ENCODE measurements around the gene PTPRT.

DNA sequence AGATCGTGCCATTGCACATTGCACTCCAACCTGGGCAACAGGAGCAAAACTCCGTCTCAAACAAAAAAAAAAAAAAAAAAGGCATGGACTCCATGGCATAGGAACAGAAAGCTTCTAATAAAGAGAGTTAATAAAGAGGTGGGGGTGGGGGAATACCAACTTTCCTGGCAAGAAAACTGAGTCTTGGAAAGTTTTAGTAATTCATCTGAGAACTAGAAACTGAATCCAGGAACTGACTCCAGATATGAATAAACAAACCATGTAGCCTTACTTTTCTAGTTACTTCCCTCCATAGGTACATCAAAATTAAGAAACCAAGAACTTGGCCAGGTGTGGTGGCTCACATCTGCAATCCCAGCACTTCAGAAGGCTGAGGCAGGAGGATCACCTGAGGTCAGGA is 38.5 kb downstream of the PTPRT start:
- TF ChIP-seq, protein P1, sequence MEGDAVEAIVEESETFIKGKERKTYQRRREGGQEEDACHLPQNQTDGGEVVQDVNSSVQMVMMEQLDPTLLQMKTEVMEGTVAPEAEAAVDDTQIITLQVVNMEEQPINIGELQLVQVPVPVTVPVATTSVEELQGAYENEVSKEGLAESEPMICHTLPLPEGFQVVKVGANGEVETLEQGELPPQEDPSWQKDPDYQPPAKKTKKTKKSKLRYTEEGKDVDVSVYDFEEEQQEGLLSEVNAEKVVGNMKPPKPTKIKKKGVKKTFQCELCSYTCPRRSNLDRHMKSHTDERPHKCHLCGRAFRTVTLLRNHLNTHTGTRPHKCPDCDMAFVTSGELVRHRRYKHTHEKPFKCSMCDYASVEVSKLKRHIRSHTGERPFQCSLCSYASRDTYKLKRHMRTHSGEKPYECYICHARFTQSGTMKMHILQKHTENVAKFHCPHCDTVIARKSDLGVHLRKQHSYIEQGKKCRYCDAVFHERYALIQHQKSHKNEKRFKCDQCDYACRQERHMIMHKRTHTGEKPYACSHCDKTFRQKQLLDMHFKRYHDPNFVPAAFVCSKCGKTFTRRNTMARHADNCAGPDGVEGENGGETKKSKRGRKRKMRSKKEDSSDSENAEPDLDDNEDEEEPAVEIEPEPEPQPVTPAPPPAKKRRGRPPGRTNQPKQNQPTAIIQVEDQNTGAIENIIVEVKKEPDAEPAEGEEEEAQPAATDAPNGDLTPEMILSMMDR (IDR thresholded peaks at IDR 0.05): no peak
- no peak for TF ChIP-seq POLR2A (IDR thresholded peaks at IDR 0.05)
